ENCODE results near the gene KIAA0753. TPM values are rescaled to one million over a fixed set of nuclear protein-coding genes. Genes with fewer than 3 reads are reported as not detected.

Gene KIAA0753
- total and polyA plus RNA-seq, 2 of the 13 experiments (the other 11 are each of a cell fraction or from before 2014, with no cell fraction given), result 5.2 to 9.1 TPM

GRCh38 chr17:6643451-6644125 lies 3.1 kb upstream of the KIAA0753 start:
- POLR2A ChIA-PET, result no interaction called here
- intact Hi-C loops (cut with micrococcal nuclease; ENCODE audit: unreplicated experiment) (no loop called here), in situ Hi-C loops (cut with HindIII; ENCODE audit: extremely low pct_ligation_motif_present, low pct_unique_long_range_greater_than_20kb) (loop anchor here (5.0 kb wide), 1 partner anchor 171 kb away; no protein-coding TSS in a partner anchor)
- no TSS peak for BruUV-seq (replicated peaks)
- Histone ChIP-seq H3K79me2 (ENCODE audit: insufficient read depth, low read length) (peaks cover 41% of the 10 kb centered on the region), H3K4me1 (ENCODE audit: insufficient read depth, low read length) (peaks cover 24% of the 10 kb centered on the region), H3K4me2 (ENCODE audit: low read depth, low read length) (no peak overlapping the region), H3K9ac (ENCODE audit: insufficient read depth, low read depth, low read length) (no peak overlapping the region), H3K4me3 (replicated peaks in 1 of 3; ENCODE audit: insufficient read depth in 1 of 3, low read depth in 2 of 3, low read length in 3 of 3) (no peak overlapping the region), H3K9me3 (ENCODE audit: low read length) (no peaks in the 10 kb centered on the region), H2AFZ (ENCODE audit: low read length) (no peak overlapping the region), H4K20me1 (ENCODE audit: insufficient read depth, low read length) (no peaks in the 10 kb centered on the region), H3K27ac (ENCODE audit: extremely low read length, insufficient read depth, low read length) (no peak overlapping the region), H3K36me3 (replicated peaks in 1 of 2; ENCODE audit: control insufficient read depth in 1 of 2, insufficient read depth in 2 of 2, low read length in 2 of 2) (peaks cover 1 to 13% of the 10 kb centered on the region in 2 experiments; a peak in 3 of 5 replicates), H3K27me3 (ENCODE audit: control insufficient read depth in 1 of 2, insufficient read depth in 2 of 2, low read length in 2 of 2) (no peaks in the 10 kb centered on the region)
- FAIRE-seq, result no peak
- CTCF ChIA-PET (ENCODE audit: low intra/inter-chr PET ratio, low total read pairs), result no interaction called here
- ATAC-seq, result no peak
- no peak for DNase-seq (ENCODE audit: low spot score)
- TF ChIP-seq POLR2A (IDR thresholded peaks at IDR 0.05; ENCODE audit: insufficient read depth in 1 of 2, low read depth in 2 of 2, low read length in 2 of 2), result peak; percentile 15 to 29; a peak in 2 of 4 replicates
- no peak for TF ChIP-seq ZNF713 (CRISPR knock-in tag; IDR thresholded peaks at IDR 0.05)
- TF ChIP-seq POLR2AphosphoS2 (IDR thresholded peaks at IDR 0.05; ENCODE audit: low read depth, low read length), result 0 out of 2 replicates have a peak, but pooled peaks have one; percentile 43
- 95% methylated on average over 5 of the region's 5 CpGs for WGBS (ENCODE audit: low lambda C conversion rate)

GRCh38 chr17:6642592-6642991 lies 2.1 kb upstream of the KIAA0753 start:
- Histone ChIP-seq H3K27ac (ENCODE audit: extremely low read length, insufficient read depth, low read length) (no peak overlapping the region), H3K79me2 (ENCODE audit: insufficient read depth, low read length) (peaks cover 37% of the 10 kb centered on the region), H3K9ac (ENCODE audit: insufficient read depth, low read depth, low read length) (no peak overlapping the region), H3K27me3 (ENCODE audit: control insufficient read depth in 1 of 2, insufficient read depth in 2 of 2, low read length in 2 of 2) (no peaks in the 10 kb centered on the region), H3K9me3 (ENCODE audit: low read length) (no peaks in the 10 kb centered on the region), H2AFZ (ENCODE audit: low read length) (no peak overlapping the region), H3K4me1 (ENCODE audit: insufficient read depth, low read length) (peaks cover 24% of the 10 kb centered on the region), H3K4me3 (replicated peaks in 1 of 3; ENCODE audit: insufficient read depth in 1 of 3, low read depth in 2 of 3, low read length in 3 of 3) (0 out of 6 replicates have a peak overlapping the region, but pooled peaks of 1 of the 3 experiments have one; percentile 77), H3K4me2 (ENCODE audit: low read depth, low read length) (peak overlapping the region; percentile 93), H4K20me1 (ENCODE audit: insufficient read depth, low read length) (no peaks in the 10 kb centered on the region), H3K36me3 (replicated peaks in 1 of 2; ENCODE audit: control insufficient read depth in 1 of 2, insufficient read depth in 2 of 2, low read length in 2 of 2) (peaks cover 1 to 8% of the 10 kb centered on the region in 2 experiments; a peak in 3 of 5 replicates)
- TF ChIP-seq KLF12 (CRISPR knock-in tag; IDR thresholded peaks at IDR 0.05; ENCODE audit: borderline replicate concordance), result no peak
- TF ChIP-seq CEBPG (CRISPR knock-in tag; IDR thresholded peaks at IDR 0.05), result peak; percentile 46; the same call in 1 of the 2 replicates
- peak; percentile 82 for TF ChIP-seq CEBPB (IDR thresholded peaks at IDR 0.05; ENCODE audit: borderline replicate concordance, low read depth, low read length)
- FAIRE-seq (no peak), ATAC-seq (no peak), DNase-seq (ENCODE audit: low spot score) (no peak)
- in situ Hi-C loops (cut with HindIII; ENCODE audit: extremely low pct_ligation_motif_present, low pct_unique_long_range_greater_than_20kb) (loop anchor here (5.0 kb wide), 1 partner anchor 170 kb away; no protein-coding TSS in a partner anchor), intact Hi-C loops (cut with micrococcal nuclease; ENCODE audit: unreplicated experiment) (no loop called here)
- ChIA-PET POLR2A (interaction anchor here (1.7 kb wide), 1 partner anchor 9 kb away, joined by 8 read pairs; the partner anchor contains the start of genes C17orf100 and MED31), CTCF (ENCODE audit: low intra/inter-chr PET ratio, low total read pairs) (no interaction called here)
- WGBS (ENCODE audit: low lambda C conversion rate), result 79% methylated on average over 2 of the region's 2 CpGs
- no TSS peak for BruUV-seq (replicated peaks)
